SK-N-MC (cell line): ENCODE results near the gene ARL5C.

Experiments used
- EZH2 ChIP-seq: fragments of 200-600 bp; sonication (generic); IDR thresholded peaks from one replicate; pipeline ENCODE4 v1.6.1; 2017; ENCODE audit warnings: antibody characterized with exemption
- POLR2AphosphoS5 ChIP-seq: IDR thresholded peaks from 2 replicates; pipeline ENCODE4 v1.6.1; 2012; ENCODE audit warnings: mild to moderate bottlenecking, low read depth, low read length, borderline replicate concordance

- TF ChIP-seq EZH2 (no peak), POLR2AphosphoS5 (no peak)
These were observed 38.3 kb upstream of the ARL5C start for GRCh38 chr17:39204245-39204644.
